Activated CD8-positive, alpha-beta memory T cell treated with anti-CD3 and anti-CD28 coated beads for 48 hours (primary cell): ENCODE measurements around the gene SIX1.

Experiments
- DNase-seq, 3 experiments: peaks; one replicate each; pipeline ENCODE4 v3.0.0-alpha.2; 2020; ENCODE audit warnings: low read depth in 2 of 3, low spot score in 2 of 3

The SIX1 gene

GRCh38 chr14:60643141-60643462 is 6.2 kb downstream of the SIX1 start:
- no peak for DNase-seq

- no peak for DNase-seq
Observed at GRCh38 chr14:60642270-60643140, 6.8 kb downstream of the SIX1 start.

- DNase-seq, result no peak
Observed at GRCh38 chr14:60641742-60642269, 7.5 kb downstream of the SIX1 start.

GRCh38 chr14:60640859-60641741 is 8.2 kb downstream of the SIX1 start:
- no peak for DNase-seq

- no peak for DNase-seq
Observed at GRCh38 chr14:60639674-60640073, 9.6 kb downstream of the SIX1 start.

GRCh38 chr14:60637479-60638315 is 11.6 kb downstream of the SIX1 start:
- DNase-seq, result no peak

- no peak for DNase-seq
Observed at GRCh38 chr14:60636879-60637478, 12.3 kb downstream of the SIX1 start.

GRCh38 chr14:60634153-60634552 is 15.1 kb downstream of the SIX1 start:
- no peak for DNase-seq

GRCh38 chr14:60632777-60633176 is 16.5 kb downstream of the SIX1 start:
- no peak for DNase-seq

GRCh38 chr14:60632257-60632656 is 17.0 kb downstream of the SIX1 start:
- DNase-seq, result no peak

- DNase-seq, result no peak
Observed at GRCh38 chr14:60631842-60632241, 17.4 kb downstream of the SIX1 start.

GRCh38 chr14:60630129-60630528 is 19.1 kb downstream of the SIX1 start:
- DNase-seq, result no peak

GRCh38 chr14:60628892-60629291 is 20.4 kb downstream of the SIX1 start:
- DNase-seq, result no peak

GRCh38 chr14:60622917-60623257 is 26.4 kb downstream of the SIX1 start:
- DNase-seq, result no peak

- DNase-seq, result no peak
Observed at GRCh38 chr14:60622210-60622916, 26.9 kb downstream of the SIX1 start.

GRCh38 chr14:60621386-60621785 is 27.9 kb downstream of the SIX1 start:
- DNase-seq, result no peak

- no peak for DNase-seq
Observed at GRCh38 chr14:60618241-60618640, 31.0 kb downstream of the SIX1 start.

GRCh38 chr14:60616461-60616959 is 32.8 kb downstream of the SIX1 start:
- no peak for DNase-seq

GRCh38 chr14:60602291-60602690 is 47.0 kb downstream of the SIX1 start:
- DNase-seq, result no peak

- DNase-seq, result no peak
Observed at GRCh38 chr14:60599727-60600126, 49.5 kb downstream of the SIX1 start.
